Calu3 (cell line): ENCODE results near the gene DNAJC1. TPM values are rescaled to one million over a fixed set of nuclear protein-coding genes. Genes with fewer than 3 reads are reported as not detected.
A peak's percentile ranks its signal among the peaks of the same experiment; 100 is the strongest.
"Not testable (repeated sequence)": the region's sequence is repeated elsewhere in the genome, so short reads cannot be mapped to it uniquely, and the experiment has no call there.

Source experiments
- BruUV-seq: library from RNA; stranded (reverse); fragments of 400-500 nt; replicated peaks from 2 replicates; lab custom pipeline; 2021; lab: Mats Ljungman, UMichigan
- CTCF ChIA-PET: fragments of 300-600 bp; sonication (Branson Sonifier 250); formaldehyde crosslinking; loops from one replicate; lab custom pipeline; 2022; ENCODE audit warnings: antibody characterized with exemption; lab: Charles Lee
- DNase-seq: peaks from one replicate; pipeline ENCODE4 v3.0.0; 2022
- H3K27ac Mint-ChIP-seq: one replicate; pipeline ENCODE4 v1.8.0; 2022; ENCODE audit warnings: mixed read lengths; ENCODE audit not compliant: unreplicated experiment
- H3K27me3 Mint-ChIP-seq: one replicate; pipeline ENCODE4 v1.8.0; 2022; ENCODE audit warnings: mixed read lengths; ENCODE audit not compliant: unreplicated experiment
- H3K36me3 Mint-ChIP-seq: one replicate; pipeline ENCODE4 v1.8.0; 2022; ENCODE audit warnings: mild to moderate bottlenecking, moderate library complexity, mixed read lengths; ENCODE audit not compliant: insufficient read depth, unreplicated experiment
- H3K4me1 Mint-ChIP-seq: one replicate; pipeline ENCODE4 v1.8.0; 2022; ENCODE audit warnings: mild to moderate bottlenecking, low read depth, mixed read lengths; ENCODE audit not compliant: unreplicated experiment
- H3K4me3 Mint-ChIP-seq: one replicate; pipeline ENCODE4 v1.8.0; 2022; ENCODE audit warnings: mild to moderate bottlenecking, low read depth, moderate library complexity, mixed read lengths; ENCODE audit not compliant: unreplicated experiment
- H3K9me3 Mint-ChIP-seq: one replicate; pipeline ENCODE4 v1.8.0; 2022; ENCODE audit warnings: low read depth, mixed read lengths; ENCODE audit not compliant: unreplicated experiment
- CTCF ChIP-seq: fragments of 200-600 bp; IDR thresholded peaks from one replicate; pipeline ENCODE4 v1.8.0; 2022; ENCODE audit warnings: antibody characterized with exemption; ENCODE audit not compliant: unreplicated experiment
- intact Hi-C: fragments of 100-400 bp; cut with micrococcal nuclease; formaldehyde crosslinking; loops from one replicate; pipeline ENCODE4 v1.10.0; 2022; ENCODE audit not compliant: unreplicated experiment
- total RNA-seq: library from RNA; stranded (reverse); gene quantifications from 2 replicates; pipeline ENCODE4 v1.2.3, GENCODE V29; 2022

Gene DNAJC1
- total RNA-seq, 1 experiment from 2014 or later: 17.0 TPM

DNA sequence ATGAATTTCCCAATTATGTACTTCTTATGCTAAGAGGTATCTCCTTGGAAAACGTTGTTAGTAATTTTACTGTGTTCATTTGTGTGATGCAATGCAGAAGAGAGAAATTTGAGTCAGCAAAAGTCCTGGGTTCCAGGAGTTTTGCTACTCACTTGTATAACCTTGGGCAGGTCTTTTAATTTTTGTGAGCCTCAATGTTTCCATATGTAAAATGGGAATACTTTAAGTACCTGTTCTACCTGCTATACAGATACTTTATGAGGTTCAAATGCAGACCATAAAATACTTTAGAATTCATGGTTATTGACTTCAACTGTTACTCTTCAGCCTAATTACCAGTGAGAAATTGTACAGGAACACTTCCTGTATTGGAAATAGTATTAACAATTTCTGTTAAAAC, 284.0 kb downstream of the DNAJC1 start:
- H3K27me3 Mint-ChIP-seq: no peaks in the 10 kb centered on the region

DNA sequence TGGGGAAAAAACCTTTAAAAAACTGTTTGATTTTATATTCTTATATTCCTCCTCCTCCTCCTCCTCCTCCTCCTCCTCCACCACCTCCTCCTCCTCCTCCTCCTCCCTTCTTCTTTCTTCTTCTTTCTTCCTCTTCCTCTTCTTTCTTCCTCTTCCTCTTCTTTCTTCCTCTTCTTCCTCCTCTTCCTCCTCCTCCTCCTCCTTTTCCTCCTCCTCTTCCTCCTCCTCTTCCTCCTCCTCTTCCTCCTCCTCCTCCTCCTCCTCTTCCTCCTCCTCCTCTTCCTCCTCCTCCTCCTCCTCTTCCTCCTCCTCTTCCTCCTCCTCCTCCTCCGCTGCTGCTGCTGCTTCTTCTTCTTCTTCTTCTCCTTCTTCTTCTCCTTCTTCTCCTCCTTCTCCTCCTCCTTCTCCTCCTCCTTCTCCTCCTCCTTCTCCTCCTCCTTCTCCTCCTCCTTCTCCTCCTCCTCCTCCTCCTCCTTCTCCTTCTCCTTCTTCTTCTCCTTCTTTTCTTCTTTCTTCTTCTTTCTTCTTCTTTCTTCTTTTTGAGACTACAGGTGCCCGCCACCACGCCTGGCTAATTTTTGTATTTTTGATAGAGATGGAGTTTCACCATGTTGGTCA, 286.0 kb downstream of the DNAJC1 start:
- DNase-seq, CTCF ChIA-PET, H3K9me3 Mint-ChIP-seq, H3K27ac Mint-ChIP-seq, BruUV-seq, H3K4me3 Mint-ChIP-seq, intact Hi-C loops, H3K27me3 Mint-ChIP-seq: not testable (repeated sequence)
- H3K4me1 Mint-ChIP-seq: peaks cover 12% of the 10 kb centered on the region
- peaks cover 10% of the 10 kb centered on the region for H3K36me3 Mint-ChIP-seq

More for the DNA sequence above, 284.0 kb downstream of the DNAJC1 start:
- H3K4me3 Mint-ChIP-seq: no peak overlapping the region
- TF ChIP-seq CTCF: no peak
- no peak for DNase-seq
- H3K36me3 Mint-ChIP-seq: peaks cover 1% of the 10 kb centered on the region
- CTCF ChIA-PET: interaction anchor here (0.6 kb wide), 1 partner anchor 363 kb away, joined by 3 read pairs; no protein-coding TSS in a partner anchor
- no peak overlapping the region for H3K27ac Mint-ChIP-seq
- H3K4me1 Mint-ChIP-seq: peaks cover 18% of the 10 kb centered on the region
- no peaks in the 10 kb centered on the region for H3K9me3 Mint-ChIP-seq
- intact Hi-C loops: no loop called here
- BruUV-seq: no TSS peak

GRCh38 chr10:21715531-21716195, 287.9 kb downstream of the DNAJC1 start:
- BruUV-seq: no TSS peak
- Mint-ChIP-seq H3K36me3 (peaks cover 14% of the 10 kb centered on the region), H3K27ac (peak overlapping the region; percentile 60), H3K4me3 (no peak overlapping the region), H3K27me3 (no peaks in the 10 kb centered on the region), H3K4me1 (peaks cover 12% of the 10 kb centered on the region), H3K9me3 (no peaks in the 10 kb centered on the region)
- CTCF ChIA-PET: interaction anchor here (0.7 to 1.2 kb wide), 2 partner anchors 9 to 864 kb away, joined by 3 to 8 read pairs; no protein-coding TSS in a partner anchor
- intact Hi-C loops: no loop called here
- DNase-seq: no peak
- no peak for TF ChIP-seq CTCF

GRCh38 chr10:21712975-21713374, 290.6 kb downstream of the DNAJC1 start:
- CTCF ChIA-PET: no interaction called here
- no peaks in the 10 kb centered on the region for H3K9me3 Mint-ChIP-seq
- no peaks in the 10 kb centered on the region for H3K27me3 Mint-ChIP-seq
- no peak overlapping the region for H3K27ac Mint-ChIP-seq
- DNase-seq: no peak
- intact Hi-C loops: no loop called here
- no peak overlapping the region for H3K4me3 Mint-ChIP-seq
- H3K36me3 Mint-ChIP-seq: peaks cover 14% of the 10 kb centered on the region
- no TSS peak for BruUV-seq
- TF ChIP-seq CTCF: no peak
- H3K4me1 Mint-ChIP-seq: peaks cover 12% of the 10 kb centered on the region

DNA sequence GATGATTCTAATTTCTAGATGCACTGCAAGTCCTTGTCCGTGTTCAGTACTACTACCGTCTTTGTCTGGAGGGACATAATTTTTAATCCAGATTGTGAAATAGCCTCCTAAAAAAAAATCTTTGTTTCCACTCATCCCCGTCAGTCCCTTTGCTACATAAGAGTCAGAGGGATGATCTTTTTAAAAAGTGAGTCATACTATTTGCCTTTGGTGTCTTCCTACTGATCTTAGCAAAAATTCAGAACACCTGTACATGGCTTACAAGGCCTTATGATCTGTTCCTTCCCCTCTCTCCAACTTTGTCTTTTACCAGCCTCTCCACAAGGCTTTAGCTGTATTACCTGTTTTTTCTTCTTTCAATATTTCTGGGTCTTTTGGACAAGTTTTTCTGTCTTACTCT, 296.0 kb downstream of the DNAJC1 start:
- H3K9me3 Mint-ChIP-seq: no peaks in the 10 kb centered on the region
- CTCF ChIA-PET: no interaction called here
- no peaks in the 10 kb centered on the region for H3K4me1 Mint-ChIP-seq
- DNase-seq: no peak
- no peak for TF ChIP-seq CTCF
- no peaks in the 10 kb centered on the region for H3K27me3 Mint-ChIP-seq
- no TSS peak for BruUV-seq
- intact Hi-C loops: no loop called here
- H3K27ac Mint-ChIP-seq: no peak overlapping the region
- H3K4me3 Mint-ChIP-seq: no peak overlapping the region
- peaks cover 9% of the 10 kb centered on the region for H3K36me3 Mint-ChIP-seq
